ENCODE results near the gene SYNPR. TPM values are rescaled to one million over a fixed set of nuclear protein-coding genes. Genes with fewer than 3 reads are reported as not detected.

The SYNPR gene
- total RNA-seq, 4 donors from 2014 or later = 0.17 to 0.58 TPM; not detected in 2

GRCh38 chr3:63654211-63654610 lies 376.1 kb downstream of the SYNPR start:
- TF ChIP-seq CTCF (IDR thresholded peaks at IDR 0.05) = no peak
- no peak for TF ChIP-seq POLR2A (IDR thresholded peaks at IDR 0.05; ENCODE audit: low read depth)
- no peak for TF ChIP-seq POLR2AphosphoS5 (IDR thresholded peaks at IDR 0.05)
- no peak for TF ChIP-seq EP300 (IDR thresholded peaks at IDR 0.05)
- Histone ChIP-seq H3K36me3 (no peaks in the 10 kb centered on the region), H3K4me1 (no peaks in the 10 kb centered on the region), H3K4me3 (no peak overlapping the region), H3K9me3 (no peaks in the 10 kb centered on the region), H3K27ac (replicated peaks in 1 of 4) (no peak overlapping the region), H3K27me3 (no peaks in the 10 kb centered on the region)
- intact Hi-C loops (cut with DNase I) = no loop called here
- no peak for DNase-seq (ENCODE audit: extremely low spot score)
- WGBS = 67% methylated on average over 4 of the region's 4 CpGs

GRCh38 chr3:63654931-63655330 lies 376.8 kb downstream of the SYNPR start:
- H3K4me1 ChIP-seq = no peaks in the 10 kb centered on the region
- WGBS = 72% methylated on average over 5 of the region's 5 CpGs
- H3K9me3 ChIP-seq = no peaks in the 10 kb centered on the region
- TF ChIP-seq CTCF (IDR thresholded peaks at IDR 0.05) = no peak
- TF ChIP-seq POLR2AphosphoS5 (IDR thresholded peaks at IDR 0.05) = no peak
- no peak for TF ChIP-seq POLR2A (IDR thresholded peaks at IDR 0.05; ENCODE audit: low read depth)
- no peaks in the 10 kb centered on the region for H3K36me3 ChIP-seq
- no peak overlapping the region for H3K27ac ChIP-seq (replicated peaks in 1 of 4)
- no peak for DNase-seq (ENCODE audit: extremely low spot score)
- intact Hi-C loops (cut with DNase I) = no loop called here
- no peaks in the 10 kb centered on the region for H3K27me3 ChIP-seq
- H3K4me3 ChIP-seq = no peak overlapping the region

GRCh38 chr3:63655519-63655918 lies 377.4 kb downstream of the SYNPR start:
- no peaks in the 10 kb centered on the region for H3K36me3 ChIP-seq

GRCh38 chr3:63656786-63657185 lies 378.7 kb downstream of the SYNPR start:
- DNase-seq (ENCODE audit: extremely low spot score) = no peak
- Histone ChIP-seq H3K27me3 (no peaks in the 10 kb centered on the region), H3K4me1 (no peaks in the 10 kb centered on the region), H3K9me3 (no peaks in the 10 kb centered on the region), H3K27ac (replicated peaks in 1 of 4) (no peak overlapping the region), H3K4me3 (no peak overlapping the region), H3K36me3 (no peaks in the 10 kb centered on the region)
- 83% methylated on average over 6 of the region's 6 CpGs for WGBS
- TF ChIP-seq POLR2A (IDR thresholded peaks at IDR 0.05; ENCODE audit: low read depth) = no peak
- intact Hi-C loops (cut with DNase I) = no loop called here

More at GRCh38 chr3:63655519-63655918, 377.4 kb downstream of the SYNPR start:
- intact Hi-C loops (cut with DNase I) = no loop called here
- WGBS = 74% methylated on average over 4 of the region's 4 CpGs
- Histone ChIP-seq H3K4me3 (no peak overlapping the region), H3K27me3 (no peaks in the 10 kb centered on the region), H3K27ac (replicated peaks in 1 of 4) (no peak overlapping the region), H3K9me3 (no peaks in the 10 kb centered on the region), H3K4me1 (no peaks in the 10 kb centered on the region)
- DNase-seq (ENCODE audit: extremely low spot score) = no peak
- no peak for TF ChIP-seq CTCF (IDR thresholded peaks at IDR 0.05)
- no peak for TF ChIP-seq POLR2AphosphoS5 (IDR thresholded peaks at IDR 0.05)
- no peak for TF ChIP-seq POLR2A (IDR thresholded peaks at IDR 0.05; ENCODE audit: low read depth)
- TF ChIP-seq EP300 (IDR thresholded peaks at IDR 0.05) = no peak

- H3K4me3 ChIP-seq = no peak overlapping the region
- H3K4me1 ChIP-seq = no peaks in the 10 kb centered on the region
- DNase-seq (ENCODE audit: extremely low spot score) = no peak
- intact Hi-C loops (cut with DNase I) = no loop called here
- TF ChIP-seq CTCF (IDR thresholded peaks at IDR 0.05) (no peak), EP300 (IDR thresholded peaks at IDR 0.05) (no peak), POLR2AphosphoS5 (IDR thresholded peaks at IDR 0.05) (no peak), POLR2A (IDR thresholded peaks at IDR 0.05; ENCODE audit: low read depth) (no peak)
- H3K36me3 ChIP-seq = no peaks in the 10 kb centered on the region
- no peaks in the 10 kb centered on the region for H3K27me3 ChIP-seq
- 81% methylated on average over 1 of the region's 1 CpG for WGBS
- no peak overlapping the region for H3K27ac ChIP-seq (replicated peaks in 1 of 4)
- no peaks in the 10 kb centered on the region for H3K9me3 ChIP-seq
Observed at GRCh38 chr3:63661242-63661641, 383.1 kb downstream of the SYNPR start.
